Measurements from ENCODE around the gene VRTN.
"Not testable (repeated sequence)": the region's sequence is repeated elsewhere in the genome, so short reads cannot be mapped to it uniquely, and the experiment has no call there.

Gene VRTN, protein sequence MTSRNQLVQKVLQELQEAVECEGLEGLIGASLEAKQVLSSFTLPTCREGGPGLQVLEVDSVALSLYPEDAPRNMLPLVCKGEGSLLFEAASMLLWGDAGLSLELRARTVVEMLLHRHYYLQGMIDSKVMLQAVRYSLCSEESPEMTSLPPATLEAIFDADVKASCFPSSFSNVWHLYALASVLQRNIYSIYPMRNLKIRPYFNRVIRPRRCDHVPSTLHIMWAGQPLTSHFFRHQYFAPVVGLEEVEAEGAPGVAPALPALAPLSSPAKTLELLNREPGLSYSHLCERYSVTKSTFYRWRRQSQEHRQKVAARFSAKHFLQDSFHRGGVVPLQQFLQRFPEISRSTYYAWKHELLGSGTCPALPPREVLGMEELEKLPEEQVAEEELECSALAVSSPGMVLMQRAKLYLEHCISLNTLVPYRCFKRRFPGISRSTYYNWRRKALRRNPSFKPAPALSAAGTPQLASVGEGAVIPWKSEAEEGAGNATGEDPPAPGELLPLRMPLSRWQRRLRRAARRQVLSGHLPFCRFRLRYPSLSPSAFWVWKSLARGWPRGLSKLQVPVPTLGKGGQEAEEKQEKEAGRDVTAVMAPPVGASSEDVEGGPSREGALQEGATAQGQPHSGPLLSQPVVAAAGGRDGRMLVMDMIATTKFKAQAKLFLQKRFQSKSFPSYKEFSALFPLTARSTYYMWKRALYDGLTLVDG

DNA sequence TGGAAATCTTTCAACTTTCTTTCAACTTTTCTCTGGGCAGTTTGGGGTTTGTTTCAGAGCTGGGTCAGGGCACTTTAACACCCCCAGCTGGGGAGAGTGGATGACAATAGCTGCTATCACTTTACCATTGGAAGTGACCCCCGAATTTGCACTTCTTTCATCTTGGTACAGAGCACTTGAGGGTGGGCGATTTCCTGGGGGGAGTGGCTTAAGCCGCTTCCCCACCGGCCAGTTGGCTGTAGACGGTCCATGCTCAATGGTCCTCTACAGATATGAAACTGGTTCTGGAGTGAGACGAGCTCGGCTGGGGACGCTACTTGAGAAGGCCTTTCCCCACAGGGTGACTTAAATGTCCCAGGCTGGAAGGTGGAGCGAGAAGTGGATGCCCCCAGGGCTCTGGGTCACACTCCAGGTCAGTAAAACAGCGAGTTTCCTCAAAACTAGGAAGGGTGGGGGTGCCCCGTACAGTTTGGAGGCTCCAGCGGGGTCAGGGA, at the start of gene VRTN:
Gene VRTN, plus strand, starts transcription at position 231 of the 494 bp plus-strand sequence. CDS start 8,313 bp downstream, outside the sequence.
- DNase-seq = no peak

DNA sequence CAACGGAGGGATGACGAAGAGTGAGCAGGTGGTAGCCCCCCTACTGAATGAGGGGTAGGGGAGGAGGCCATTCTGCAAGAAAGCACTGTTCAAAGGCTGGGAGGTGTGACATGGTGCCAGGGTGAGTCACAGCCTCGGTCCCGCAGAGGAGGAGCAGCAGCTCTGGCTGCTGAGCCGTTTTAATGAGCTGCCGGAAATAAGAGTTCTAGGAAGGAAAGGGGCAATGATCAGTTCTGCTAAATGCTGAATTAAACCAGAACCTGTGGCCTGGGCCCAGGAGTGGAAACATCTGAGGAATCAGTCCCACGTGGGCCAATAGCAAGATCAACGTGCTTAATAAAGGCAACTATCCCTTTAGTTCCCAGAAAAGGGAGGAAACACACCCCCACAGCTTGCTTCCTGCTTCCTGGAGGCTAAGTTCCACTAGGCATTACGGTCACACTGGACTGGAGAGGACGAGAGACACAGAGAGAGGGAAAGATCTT, 49.2 kb upstream of the VRTN start:
- DNase-seq = peak in 1 of 2 donors; percentile 47

DNA sequence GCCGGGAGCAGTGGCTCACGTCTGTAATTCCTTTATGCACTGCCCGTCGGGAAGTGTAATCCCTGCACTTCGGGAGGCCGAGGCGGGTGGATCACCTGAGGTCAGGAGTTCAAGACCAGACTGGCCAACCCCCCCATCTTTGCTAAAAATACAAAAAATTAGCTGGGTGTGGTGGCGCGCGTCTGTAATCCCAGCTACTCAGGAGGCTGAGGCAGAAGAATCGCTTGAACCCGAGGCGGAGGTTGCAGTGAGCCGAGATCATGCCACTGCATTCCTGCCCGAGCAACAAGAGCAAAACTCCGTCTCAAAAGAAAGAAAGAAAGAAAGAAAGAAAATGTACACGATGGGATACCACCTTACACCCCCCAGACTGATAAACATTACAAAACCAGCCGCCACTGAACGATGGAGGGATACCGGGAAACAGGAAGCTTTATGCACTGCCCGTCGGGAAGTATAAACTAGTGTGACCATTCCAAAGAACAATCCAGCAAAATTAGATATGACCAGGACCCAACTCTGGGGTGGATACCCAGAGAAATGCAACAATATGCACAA, 46.6 kb upstream of the VRTN start:
- DNase-seq = no peak

DNA sequence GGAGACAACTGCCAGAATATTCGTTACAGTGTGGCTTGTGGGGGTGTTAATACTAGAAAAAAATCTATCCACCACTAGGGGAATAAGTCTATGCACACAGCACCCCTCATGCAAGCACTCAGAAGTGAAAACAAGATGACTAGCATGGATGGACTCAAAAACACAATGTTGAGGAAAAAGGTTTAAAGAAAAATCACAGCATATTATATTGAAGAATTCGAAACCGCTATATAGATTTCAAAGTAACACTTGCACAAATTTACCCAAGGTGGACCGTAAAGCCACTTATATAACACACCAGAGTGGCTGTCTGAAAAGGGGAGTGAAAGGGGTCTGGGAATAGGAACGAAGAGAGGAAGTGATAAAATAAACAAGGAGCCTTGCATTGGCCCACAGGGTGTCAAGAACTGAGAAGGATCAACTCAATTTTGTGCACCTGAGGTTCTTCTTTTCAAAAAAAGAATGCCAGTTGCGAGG, 46.1 kb upstream of the VRTN start:
- peak; percentile 16 to 65 for DNase-seq

DNA sequence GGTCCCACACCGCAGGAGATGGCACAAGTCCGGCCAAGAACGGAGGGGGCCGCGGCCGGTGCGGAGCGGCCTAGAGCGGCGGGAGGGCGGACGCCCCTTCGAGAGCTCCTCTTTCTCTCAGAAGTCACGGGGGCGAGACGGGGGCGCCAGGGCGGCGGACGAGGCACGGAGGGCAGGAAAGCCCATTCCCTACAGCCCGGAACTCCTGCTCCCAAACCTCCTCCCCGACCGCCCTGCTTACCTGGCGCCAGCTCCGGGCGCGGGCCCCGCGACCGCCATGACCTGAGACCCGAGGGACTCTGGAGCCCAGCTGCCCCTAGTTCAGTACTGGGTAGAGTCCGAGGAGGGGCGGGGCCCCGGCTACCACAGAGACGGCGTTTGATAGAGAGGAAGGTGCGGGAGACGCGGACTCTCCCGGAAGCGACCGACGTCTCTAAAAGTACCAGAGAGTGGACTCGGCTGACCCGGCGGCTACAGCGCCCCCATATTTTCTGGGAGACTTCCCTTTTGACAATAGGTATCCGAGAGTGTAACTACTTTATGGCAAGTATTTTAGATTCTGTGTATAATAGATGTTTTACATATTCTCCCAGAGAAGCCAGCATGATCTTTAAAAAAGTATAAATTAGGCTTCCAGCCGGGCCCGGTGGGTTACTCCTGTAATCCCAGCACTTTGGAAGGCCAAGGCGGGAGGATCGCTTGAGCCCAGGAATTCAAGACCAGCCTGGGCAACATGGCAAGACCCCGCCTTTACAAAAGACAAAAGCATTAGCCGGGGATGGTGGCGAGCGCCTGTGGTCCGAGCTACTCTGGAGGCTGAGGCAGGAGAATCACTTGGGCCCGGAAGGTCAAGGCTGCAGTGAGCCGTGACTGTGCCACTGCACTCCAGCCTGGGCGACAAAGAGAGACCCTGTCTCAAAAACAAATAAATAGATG, 45.4 kb upstream of the VRTN start, which contains the start of gene ABCD4:
Gene ABCD4, minus strand, starts transcription at position 301 of the 936 bp plus-strand sequence. Its CDS starts 22 bp downstream, at position 279.
- DNase-seq = peak; percentile 90 to 92

DNA sequence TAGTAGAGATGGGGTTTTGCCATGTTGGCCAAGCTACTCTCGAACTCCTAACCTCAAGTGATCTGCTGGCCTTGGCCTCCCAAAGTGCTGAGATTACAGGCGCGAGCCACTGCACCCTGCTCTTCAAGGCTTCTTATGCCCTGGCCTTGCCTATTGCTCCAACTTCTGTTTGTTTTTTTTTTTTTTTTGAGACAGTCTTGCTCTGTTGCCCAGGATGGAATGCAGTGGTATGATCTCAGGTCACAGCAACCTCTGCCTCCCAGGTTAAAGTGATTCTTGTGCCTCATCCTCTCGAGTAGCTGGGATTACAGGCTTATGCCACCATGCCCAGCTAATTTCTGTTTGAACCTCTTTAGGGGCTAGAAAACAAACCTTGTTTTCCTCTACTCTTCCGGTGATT, 39.6 kb upstream of the VRTN start:
- DNase-seq = no peak

DNA sequence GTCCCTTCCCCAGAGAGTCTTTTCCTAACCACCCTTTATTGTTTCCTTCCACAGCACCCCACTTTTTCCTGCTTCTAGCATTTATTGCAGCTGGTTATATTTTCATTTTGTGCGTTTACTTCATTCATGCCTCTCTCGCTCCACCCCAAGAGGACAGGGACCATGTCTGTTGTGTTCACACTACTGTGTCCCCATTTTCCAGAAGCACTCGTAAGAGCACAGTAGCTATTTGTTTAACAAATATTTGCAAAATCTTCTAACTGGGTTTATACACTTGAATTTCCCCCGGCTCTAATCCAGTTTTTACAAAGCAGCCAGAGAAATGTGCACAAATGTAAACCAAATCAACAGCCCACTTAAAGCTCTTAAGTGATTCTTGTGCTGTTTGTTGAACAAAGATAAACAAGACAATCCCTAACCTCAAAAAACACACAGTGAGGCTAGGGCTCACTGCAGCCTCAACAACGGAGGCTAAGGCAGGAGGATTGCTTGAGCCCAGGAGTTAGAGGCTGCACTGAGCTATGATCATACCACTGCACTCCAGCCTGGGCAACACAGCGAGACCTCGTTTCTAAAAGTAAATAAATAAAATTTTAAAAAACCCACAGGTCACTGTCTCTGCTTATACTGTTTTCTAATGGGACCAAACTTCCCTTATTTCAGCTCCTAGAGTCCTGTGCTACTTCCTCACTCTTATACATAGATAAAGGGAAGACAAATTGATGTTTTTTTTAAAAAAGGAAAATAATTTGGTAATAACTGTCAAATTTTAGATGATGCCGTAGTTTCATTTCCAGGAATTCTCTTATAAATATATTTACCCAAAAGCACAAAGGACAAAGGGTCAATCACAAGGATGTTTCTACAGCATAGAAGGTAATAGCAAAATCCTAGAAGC, 38.9 kb upstream of the VRTN start:
- DNase-seq = no peak

DNA sequence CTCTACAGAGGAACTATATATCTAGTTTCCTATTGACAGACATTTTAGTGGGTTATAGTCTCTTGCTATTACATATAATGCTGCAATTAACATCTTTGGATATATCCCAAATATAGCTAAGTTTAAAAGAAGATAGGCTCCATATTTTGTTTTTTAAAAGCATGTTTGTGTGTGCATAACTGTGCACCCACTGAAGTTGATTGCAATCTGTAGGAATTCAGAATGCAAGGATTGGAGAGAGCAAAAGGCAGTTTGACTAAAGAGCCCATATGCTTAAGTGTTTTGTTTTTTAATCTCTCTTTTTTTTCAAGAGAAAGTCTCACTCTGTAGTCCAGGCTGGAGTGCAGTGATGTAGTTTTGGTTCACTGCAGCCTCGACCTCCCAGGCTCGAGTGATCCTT, 36.1 kb upstream of the VRTN start:
- DNase-seq = no peak

DNA sequence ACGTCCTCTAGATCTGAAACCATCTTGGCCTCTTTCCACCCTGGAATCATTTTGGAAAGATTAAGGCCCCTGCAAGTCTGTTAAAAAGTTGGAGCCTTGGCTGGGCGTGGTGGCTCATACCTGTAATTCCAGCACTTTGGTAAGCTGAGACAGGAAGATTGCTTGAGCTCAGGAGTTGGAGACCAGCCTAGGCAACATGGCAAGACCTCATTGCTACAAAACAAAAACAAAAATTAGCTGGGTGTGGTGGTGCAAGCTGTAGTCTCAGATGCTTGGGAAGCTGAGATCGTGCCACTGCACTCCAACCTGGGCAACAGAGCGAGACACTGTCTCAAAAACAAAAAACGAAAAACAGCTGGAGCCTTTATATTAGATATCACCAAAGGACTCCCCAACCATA, 34.7 kb upstream of the VRTN start:
- no peak for DNase-seq

DNA sequence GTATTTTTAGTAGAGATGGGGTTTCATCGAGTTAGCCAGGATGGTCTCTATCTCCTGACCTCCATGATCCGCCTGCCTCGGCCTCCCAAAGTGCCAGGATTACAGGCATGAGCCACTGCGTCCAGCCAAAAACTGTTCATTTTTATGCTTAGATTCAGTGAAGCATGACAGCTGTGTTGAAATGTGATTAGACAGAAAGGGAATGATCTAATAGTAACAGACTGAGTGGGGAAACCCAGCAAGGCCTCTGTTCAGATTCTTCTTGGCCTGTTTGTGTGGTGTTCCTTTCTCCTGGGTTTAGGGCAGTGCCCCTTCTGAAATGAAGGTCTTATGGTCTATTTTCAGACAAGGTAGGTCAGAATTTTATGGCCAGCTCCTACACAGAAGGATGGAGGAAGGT, 33.7 kb upstream of the VRTN start:
- no peak for DNase-seq

DNA sequence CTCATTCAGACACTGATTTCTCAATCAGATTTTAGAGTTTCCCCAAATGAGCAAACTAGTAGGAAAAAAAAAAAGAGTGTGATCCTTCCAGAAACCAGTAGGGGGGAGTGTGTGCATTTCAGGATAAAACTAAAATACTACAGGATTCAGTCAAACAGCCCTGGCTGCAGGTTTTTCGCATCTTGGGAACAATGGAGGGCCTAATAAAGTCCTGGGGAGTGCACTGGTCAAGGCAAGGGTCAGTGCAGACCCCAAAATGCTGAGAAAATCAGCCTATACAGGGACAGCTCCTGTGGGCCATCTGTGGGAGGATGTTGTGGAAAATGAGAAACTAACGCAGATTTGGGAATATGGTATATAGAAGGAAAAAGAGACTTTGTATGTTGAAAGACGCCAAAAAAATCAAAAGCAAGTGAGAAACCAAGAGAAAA, 23.3 kb upstream of the VRTN start:
- DNase-seq = peak in 1 of 2 donors; percentile 1

DNA sequence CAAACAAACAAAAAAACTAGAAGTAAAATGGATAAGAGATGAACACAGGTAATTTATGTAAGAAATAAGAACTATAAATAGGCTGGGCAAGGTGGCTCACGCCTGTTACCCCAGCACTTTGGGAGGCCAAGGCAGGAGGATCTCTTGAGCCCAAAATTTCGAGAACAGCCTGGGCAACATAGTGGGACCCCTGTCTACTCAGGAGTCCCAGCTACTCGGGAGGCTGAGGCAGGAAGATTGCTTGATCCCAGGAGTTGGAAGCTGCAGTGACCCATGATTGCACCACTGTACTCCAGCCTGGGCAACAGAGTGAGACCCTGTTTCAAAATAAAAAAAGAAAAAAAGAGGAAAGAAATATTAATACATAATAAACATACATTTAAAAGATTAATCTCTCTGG, 22.8 kb upstream of the VRTN start:
- no peak for DNase-seq

DNA sequence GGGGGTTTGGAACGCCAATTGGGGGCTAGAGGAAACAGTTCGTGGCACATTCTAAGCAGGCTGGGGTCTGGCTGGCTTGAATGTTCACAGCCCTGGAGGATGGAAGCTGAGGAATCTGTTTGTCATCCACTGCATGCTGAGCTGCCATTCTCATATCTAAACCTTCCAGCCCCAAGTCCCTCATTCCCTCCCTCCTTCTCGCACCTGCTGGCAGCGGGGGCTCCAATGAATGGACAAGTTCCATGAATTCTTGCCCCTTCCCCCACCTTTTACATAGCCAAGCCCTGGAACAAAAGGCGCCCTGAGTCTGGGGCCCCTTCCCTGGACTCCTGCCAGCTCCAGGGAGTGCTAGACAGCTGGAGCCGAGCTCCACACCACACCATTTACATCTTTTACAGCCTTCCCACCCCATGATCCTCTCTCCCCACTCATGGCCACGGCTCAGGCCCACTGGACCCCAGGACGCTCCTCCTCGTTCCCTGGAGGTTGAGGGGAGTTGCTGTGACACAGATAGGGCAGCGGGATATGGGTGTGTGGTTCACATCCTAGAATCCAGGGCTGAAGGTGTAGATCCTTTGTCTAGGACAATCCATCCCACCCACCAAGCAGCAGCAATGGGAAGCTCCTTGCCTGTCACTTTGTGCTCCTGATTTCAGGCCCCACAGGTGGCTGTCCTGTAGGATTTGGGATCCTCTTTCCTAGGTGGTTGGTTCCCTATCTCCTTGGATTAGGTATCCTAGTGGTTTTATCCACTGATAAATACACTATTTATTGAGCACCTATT, 21.7 kb upstream of the VRTN start:
- DNase-seq = no peak

DNA sequence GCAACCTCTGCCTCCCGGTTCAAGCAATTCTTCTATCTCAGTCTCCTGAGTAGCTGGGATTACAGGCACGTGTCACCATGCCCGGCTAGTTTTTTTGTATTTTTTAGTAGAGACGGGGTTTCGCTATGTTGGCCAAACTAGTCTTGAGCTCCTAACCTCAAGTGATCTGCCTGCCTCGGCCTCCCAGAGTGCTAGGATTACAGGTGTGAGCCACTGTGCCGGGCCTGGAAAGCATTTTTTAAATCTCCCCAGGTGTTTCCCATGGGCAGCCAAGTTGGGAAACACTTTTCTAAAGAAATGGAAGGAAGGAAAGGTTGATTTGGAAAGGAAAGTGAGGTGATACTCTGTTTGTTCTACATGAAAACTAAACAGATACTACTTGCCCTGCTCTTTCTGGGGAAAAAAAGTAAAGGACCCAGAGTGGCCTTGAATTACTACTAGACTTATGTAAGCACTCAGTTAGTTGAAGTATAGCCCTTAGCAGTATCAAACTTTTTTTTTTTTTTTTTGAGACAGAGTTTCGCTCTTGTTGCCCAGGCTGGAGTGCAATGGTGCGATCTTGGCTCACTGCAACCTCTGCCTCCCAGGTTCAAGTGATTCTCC, 18.2 kb upstream of the VRTN start:
- not testable (repeated sequence) for DNase-seq

DNA sequence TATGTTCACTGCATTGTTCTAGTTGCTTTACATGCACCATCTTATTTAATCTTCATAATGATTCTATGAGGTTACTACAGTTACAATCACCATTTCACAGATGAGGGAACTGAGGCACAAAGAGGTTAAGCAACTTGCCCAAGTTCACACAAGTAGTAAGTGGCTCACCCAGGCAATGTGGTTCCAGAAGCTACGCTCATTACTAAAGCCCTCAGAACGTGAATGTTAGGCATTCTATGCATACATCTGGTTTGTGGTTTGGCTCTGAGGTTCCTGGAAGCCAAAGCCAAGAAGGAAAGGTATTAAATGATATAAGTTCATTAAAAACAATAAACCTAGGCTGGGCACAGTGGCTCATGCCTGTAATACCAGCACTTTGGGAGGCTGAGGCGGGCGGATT, 14.4 kb upstream of the VRTN start:
- no peak for DNase-seq

DNA sequence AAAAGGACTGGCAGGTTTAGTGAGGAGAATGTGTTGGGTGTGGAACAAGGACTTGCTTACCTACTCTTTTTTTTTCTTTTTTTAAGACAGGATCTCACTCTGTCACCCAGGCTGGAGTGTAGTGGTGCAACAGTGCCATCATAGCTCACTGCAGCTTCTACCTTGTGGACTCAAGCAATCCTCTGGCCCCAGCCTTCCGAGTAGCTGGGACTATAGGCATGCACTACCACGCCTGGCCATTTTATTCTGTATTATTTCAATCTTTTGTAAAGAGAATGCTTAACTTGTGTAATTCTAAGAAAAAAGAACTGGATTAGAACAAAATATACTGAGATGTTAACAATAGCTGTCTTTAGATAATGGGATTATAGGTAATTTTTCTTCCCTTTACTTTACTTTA, 1.9 kb upstream of the VRTN start:
- no peak for DNase-seq

DNA sequence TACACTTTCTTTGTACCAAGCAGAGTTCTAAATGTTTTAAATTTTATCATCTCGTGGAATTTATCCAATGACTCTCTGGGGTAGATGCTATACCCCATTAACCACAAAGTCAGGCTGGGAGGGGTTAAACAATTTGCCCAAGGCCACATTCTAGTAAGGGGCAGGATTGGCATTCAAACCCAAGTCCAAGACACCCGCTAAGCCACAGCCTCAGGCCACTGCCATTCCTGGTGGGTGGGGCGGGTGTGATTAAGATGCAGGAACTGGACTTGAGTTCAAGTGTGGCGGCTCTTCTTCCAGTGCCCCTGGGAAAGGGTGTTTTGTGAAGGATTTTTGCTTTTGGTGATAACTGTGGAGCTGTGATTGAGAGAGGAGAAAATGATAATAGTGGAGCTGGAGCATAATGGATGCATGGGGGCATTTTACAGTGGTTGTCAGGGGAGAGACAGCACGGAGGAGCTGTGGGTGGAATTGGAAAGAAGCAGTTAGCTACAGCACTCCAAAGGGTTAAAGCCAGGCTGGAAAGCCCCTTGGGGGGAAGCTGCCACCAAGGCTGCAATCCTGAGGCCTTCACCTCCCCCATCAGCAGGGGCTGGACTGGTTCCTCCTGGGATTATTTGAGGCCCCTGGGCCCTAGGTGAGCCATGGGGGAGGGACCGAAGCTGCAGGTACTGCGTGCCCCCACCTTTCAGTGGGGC, 1.0 kb upstream of the VRTN start:
- no peak for DNase-seq

DNA sequence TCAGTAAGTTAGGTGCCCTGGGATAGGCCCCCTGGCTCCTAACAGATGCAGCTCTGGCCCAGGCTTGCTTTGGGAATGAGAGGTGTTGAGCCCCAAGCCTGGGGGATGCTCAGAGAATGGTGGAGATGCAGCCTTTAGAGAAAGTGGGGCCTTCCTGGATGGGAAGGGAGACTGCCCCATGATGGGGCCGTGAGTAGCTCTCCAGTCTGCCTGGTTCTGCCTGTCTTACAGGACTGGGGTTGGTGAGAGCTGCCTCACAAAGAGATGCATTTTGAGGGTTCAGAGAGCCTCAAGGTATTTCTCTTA, 523 bp upstream of the VRTN start:
- no peak for DNase-seq

DNA sequence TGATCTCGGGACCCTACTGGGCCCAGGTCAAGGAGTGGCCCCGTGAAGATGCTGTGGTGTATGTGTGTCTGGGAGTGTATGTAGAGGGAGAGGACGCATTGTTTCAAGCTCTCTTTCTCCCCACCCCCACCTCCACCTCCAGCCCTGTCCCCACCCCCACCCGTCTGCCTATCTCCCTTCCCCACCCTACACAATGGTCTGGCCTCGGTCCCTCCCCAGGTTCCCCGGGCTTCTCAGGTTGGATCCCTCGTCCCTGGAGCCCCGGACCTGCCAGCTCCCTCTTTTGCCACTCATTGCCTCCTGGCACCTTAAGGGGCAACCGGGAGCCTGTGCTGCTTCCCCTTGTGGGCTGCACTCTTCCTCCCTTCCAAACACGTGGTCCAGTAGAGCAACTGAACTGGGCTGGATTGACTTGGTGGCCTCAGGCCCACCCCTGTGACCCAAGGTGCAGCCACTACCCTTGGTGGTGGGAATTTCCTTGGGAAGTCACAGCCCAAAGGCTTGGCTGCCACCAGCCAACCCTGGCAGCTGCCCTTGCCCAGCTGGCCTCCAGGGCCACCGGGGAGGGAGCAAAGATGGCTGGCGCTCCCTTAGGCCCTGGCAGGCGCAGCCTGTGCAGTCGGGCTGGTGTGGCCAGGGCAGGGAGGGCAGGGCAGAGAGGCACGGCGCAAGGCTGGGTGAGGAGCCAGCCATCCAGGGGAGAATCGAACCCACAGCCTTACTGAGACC, 628 bp downstream of the VRTN start:
- no peak for DNase-seq
